ENCODE measurements around the gene SNX24. TPM values are rescaled to one million over a fixed set of nuclear protein-coding genes. Genes with fewer than 3 reads are reported as not detected.

SNX24 gene
- total and polyA plus RNA-seq, 2 of the 4 experiments (the other 2 are of a cell fraction): 13.8 to 15.0 TPM

GRCh38 chr5:122846051-122846550, 688 bp downstream of the SNX24 start:
- H4K8ac ChIP-seq (ENCODE audit: low read depth in 2 of 2, low read length in 2 of 2): no peak overlapping the region
- H3K9me1 ChIP-seq (ENCODE audit: insufficient read depth, low read length): peaks cover 5% of the 10 kb centered on the region
- intact Hi-C loops (cut with micrococcal nuclease) (loop anchor here (2.0 to 10.0 kb wide), 3 partner anchors 71 to 331 kb away; partner anchors contain the start of gene SNX2), in situ Hi-C loops (cut with MboI; ENCODE audit: low sequenced_read_pairs) (loop anchor here (10.0 kb wide), 1 partner anchor 309 kb away; no protein-coding TSS in a partner anchor), dilution Hi-C loops (cut with HindIII; ENCODE audit: low sequenced_read_pairs, unreplicated experiment) (no loop called here)
- 20% methylated on average over 1 of the region's 6 CpGs; no CpG with 5 or more reads in 1 of the 2 experiments for WGBS, 2 experiments (ENCODE audit: extremely low coverage in 2 of 2, insufficient read length in 1 of 2)
- H3K23ac ChIP-seq (ENCODE audit: low read depth, low read length): peak overlapping the region; percentile 36; the same call in 1 of the 2 replicates
- H3K36me3 ChIP-seq (ENCODE audit: control insufficient read depth, insufficient read depth, low read length): no peaks in the 10 kb centered on the region
- H3K18ac ChIP-seq (ENCODE audit: low read depth, low read length): peak overlapping the region; percentile 55
- peak overlapping the region; percentile 46; the same call in 1 of the 2 replicates for H2BK120ac ChIP-seq (ENCODE audit: low read depth, low read length)
- peak overlapping the region; percentile 89 for H3K4me2 ChIP-seq (ENCODE audit: low read depth, low read length)
- no peak overlapping the region for H4K5ac ChIP-seq (ENCODE audit: low read depth, low read length)
- H3K4ac ChIP-seq (ENCODE audit: low read depth, low read length): peak overlapping the region; percentile 52; the same call in 1 of the 2 replicates
- H2AK9ac ChIP-seq (replicated peaks; ENCODE audit: low read depth, low read length, poor library complexity): peak overlapping the region; percentile 75
- peak overlapping the region; percentile 95 for H2BK5ac ChIP-seq (ENCODE audit: low read depth, low read length, poor library complexity, severe bottlenecking)
- H2AK5ac ChIP-seq (ENCODE audit: low read depth, low read length): peak overlapping the region; percentile 76; the same call in 1 of the 2 replicates
- peak overlapping the region; percentile 9; the same call in 1 of the 2 replicates for H4K91ac ChIP-seq (ENCODE audit: insufficient read depth, low read depth, low read length)
- DNase-seq (peak; percentile 73), ATAC-seq (ENCODE audit: low read depth) (peak; percentile 30)
- peak overlapping the region; percentile 87 for H3K27ac ChIP-seq (ENCODE audit: insufficient read depth, low read length)
- no peaks in the 10 kb centered on the region for H4K20me1 ChIP-seq (ENCODE audit: insufficient read depth, low read length)
- peaks cover 8 to 26% of the 10 kb centered on the region in 2 experiments; a peak in 3 of 4 replicates for H3K79me1 ChIP-seq (ENCODE audit: low read depth in 1 of 2, low read length in 2 of 2)
- no TSS peak for BruUV-seq (replicated peaks)
- H3K4me3 ChIP-seq (ENCODE audit: insufficient read depth, low read depth, low read length): peak overlapping the region; percentile 98
- no peak overlapping the region for H2BK20ac ChIP-seq (ENCODE audit: low read depth, low read length)
- no peaks in the 10 kb centered on the region for H3K27me3 ChIP-seq (ENCODE audit: control insufficient read depth, insufficient read depth, low read length)
- peak overlapping the region; percentile 24; the same call in 1 of the 2 replicates for H3K56ac ChIP-seq (ENCODE audit: extremely low read depth, insufficient read depth, low read length)
- no peaks in the 10 kb centered on the region for H3K9me3 ChIP-seq (ENCODE audit: control insufficient read depth, insufficient read depth, low read length)
- peaks cover 5% of the 10 kb centered on the region for H3K4me1 ChIP-seq (ENCODE audit: control insufficient read depth, insufficient read depth, low read length)
- TF ChIP-seq MXI1 (IDR thresholded peaks at IDR 0.05; ENCODE audit: borderline replicate concordance, low read depth, low read length): peak; percentile 40; the same call in 1 of the 2 replicates
- no peak for TF ChIP-seq USF2 (IDR thresholded peaks at IDR 0.05; ENCODE audit: low read depth, low read length)
- 0 out of 2 replicates have a peak, but pooled peaks have one; percentile 9 for TF ChIP-seq MAZ (IDR thresholded peaks at IDR 0.05; ENCODE audit: borderline replicate concordance, low read depth, low read length)
- 0 out of 2 replicates have a peak, but pooled peaks have one; percentile 3 for TF ChIP-seq FOS (IDR thresholded peaks at IDR 0.05; ENCODE audit: low read depth, low read length)
- peak; percentile 89 for TF ChIP-seq CEBPB (IDR thresholded peaks at IDR 0.05; ENCODE audit: low read depth, low read length)
- H2BK15ac ChIP-seq (ENCODE audit: low read depth, low read length): no peak overlapping the region
- CTCF ChIA-PET: interaction anchor here (0.6 to 1.3 kb wide), 4 partner anchors 14 to 518 kb away, joined by 3 to 5 read pairs (median 4); no protein-coding TSS in a partner anchor
- H3K14ac ChIP-seq (replicated peaks; ENCODE audit: low read depth, low read length): peak overlapping the region; percentile 62
- peak overlapping the region; percentile 95 for H2AFZ ChIP-seq (replicated peaks; ENCODE audit: low read length, poor library complexity)
- POLR2A ChIA-PET (ENCODE audit: unreplicated experiment): interaction anchor here (0.6 kb wide), 1 partner anchor 190 kb away, joined by 5 read pairs; the partner anchor contains the start of gene PPIC
- peak overlapping the region; percentile 73 for H3K9ac ChIP-seq (ENCODE audit: low read depth, low read length)
